Activated naive CD4-positive, alpha-beta T cell (primary cell): ENCODE measurements around the gene BRINP2.

ENCODE experiments used
- DNase-seq, 4 experiments: peaks; one replicate each; lab custom pipeline; 2025; lab: John Stamatoyannopoulos, UW

BRINP2 gene

GRCh38 chr1:177170756-177171535 lies at the start of gene BRINP2:
Gene BRINP2, plus strand, starts transcription at chr1:177170958. Its CDS starts 58,919 bp downstream, at chr1:177229877.
- no peak for DNase-seq

GRCh38 chr1:177122461-177123251 lies 48.1 kb upstream of the BRINP2 start:
- no peak for DNase-seq

- no peak for DNase-seq
Measured at GRCh38 chr1:177124577-177125278, 46.0 kb upstream of the BRINP2 start.

GRCh38 chr1:177126267-177126666 lies 44.5 kb upstream of the BRINP2 start:
- DNase-seq: no peak

- no peak for DNase-seq
Measured at GRCh38 chr1:177128665-177129281, 42.0 kb upstream of the BRINP2 start.

GRCh38 chr1:177130451-177130945 lies 40.3 kb upstream of the BRINP2 start:
- DNase-seq: no peak

GRCh38 chr1:177131723-177132122 lies 39.0 kb upstream of the BRINP2 start:
- no peak for DNase-seq

- DNase-seq: no peak
Measured at GRCh38 chr1:177132141-177132540, 38.6 kb upstream of the BRINP2 start.

GRCh38 chr1:177133977-177134538 lies 36.7 kb upstream of the BRINP2 start:
- DNase-seq: no peak

GRCh38 chr1:177135250-177135649 lies 35.5 kb upstream of the BRINP2 start:
- no peak for DNase-seq

- no peak for DNase-seq
Measured at GRCh38 chr1:177137814-177138213, 32.9 kb upstream of the BRINP2 start.

GRCh38 chr1:177138347-177138746 lies 32.4 kb upstream of the BRINP2 start:
- DNase-seq: no peak

GRCh38 chr1:177142010-177142409 lies 28.7 kb upstream of the BRINP2 start:
- no peak for DNase-seq

- DNase-seq: no peak
Measured at GRCh38 chr1:177142791-177143271, 27.9 kb upstream of the BRINP2 start.

- DNase-seq: no peak
Measured at GRCh38 chr1:177145106-177146070, 25.4 kb upstream of the BRINP2 start.

- no peak for DNase-seq
Measured at GRCh38 chr1:177146499-177146898, 24.3 kb upstream of the BRINP2 start.

GRCh38 chr1:177162243-177162642 lies 8.5 kb upstream of the BRINP2 start:
- DNase-seq: no peak

GRCh38 chr1:177163844-177164379 lies 6.8 kb upstream of the BRINP2 start:
- no peak for DNase-seq

GRCh38 chr1:177164380-177165068 lies 6.2 kb upstream of the BRINP2 start, which contains the start of gene ASTN1:
Gene ASTN1, minus strand, starts transcription at chr1:177164712. Its CDS starts 36 bp downstream, at chr1:177164676.
- no peak for DNase-seq
